ENCODE measurements around the gene RAPGEF1. TPM values are rescaled to one million over a fixed set of nuclear protein-coding genes. Genes with fewer than 3 reads are reported as not detected.

Gene RAPGEF1
- total and polyA plus RNA-seq, 11 donors = 50.6 to 161 (median 115) TPM

DNA sequence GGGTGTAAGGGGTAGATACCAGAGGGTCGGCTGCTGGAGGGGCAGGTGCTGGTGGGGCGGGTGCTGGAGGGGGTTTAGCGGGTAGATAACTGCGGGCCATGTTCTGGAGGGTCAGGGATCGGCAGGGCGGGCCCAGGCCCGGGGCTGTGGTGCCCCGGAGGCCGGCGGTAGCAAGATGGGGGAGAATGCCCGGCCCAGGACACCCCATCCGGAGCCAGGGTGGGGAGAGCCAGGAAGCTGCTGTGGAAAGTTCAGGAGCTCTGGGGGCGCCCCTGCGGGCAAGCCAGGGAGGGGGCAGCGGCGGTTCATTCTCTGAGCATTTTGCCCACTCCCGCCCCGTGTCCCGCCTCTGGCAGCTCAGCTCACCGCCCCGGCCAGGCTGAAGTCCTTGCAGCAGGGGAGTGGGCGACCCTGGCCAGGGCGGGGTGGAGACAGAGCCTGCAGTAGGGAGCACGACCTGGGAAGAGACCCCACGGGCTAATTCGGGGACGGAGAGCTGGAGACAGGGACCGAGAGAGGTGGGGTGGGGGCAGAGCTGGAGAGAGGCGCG, 194.0 kb downstream of the RAPGEF1 start:
- Histone ChIP-seq H3K27me3 (peaks cover 11 to 57% (median 39%) of the 10 kb centered on the region in 9 donors), H3K4me3 (peak overlapping the region in 3 of 12 donors; percentile 20 to 41 (median 24)), H3K36me3 (no peaks in the 10 kb centered on the region), H3K9me3 (peaks cover 0 to 27% (median 16%) of the 10 kb centered on the region in 12 donors), H3K27ac (no peak overlapping the region), H3K4me1 (peaks cover 0 to 20% (median 8%) of the 10 kb centered on the region in 12 donors)
- TF ChIP-seq, protein P1, sequence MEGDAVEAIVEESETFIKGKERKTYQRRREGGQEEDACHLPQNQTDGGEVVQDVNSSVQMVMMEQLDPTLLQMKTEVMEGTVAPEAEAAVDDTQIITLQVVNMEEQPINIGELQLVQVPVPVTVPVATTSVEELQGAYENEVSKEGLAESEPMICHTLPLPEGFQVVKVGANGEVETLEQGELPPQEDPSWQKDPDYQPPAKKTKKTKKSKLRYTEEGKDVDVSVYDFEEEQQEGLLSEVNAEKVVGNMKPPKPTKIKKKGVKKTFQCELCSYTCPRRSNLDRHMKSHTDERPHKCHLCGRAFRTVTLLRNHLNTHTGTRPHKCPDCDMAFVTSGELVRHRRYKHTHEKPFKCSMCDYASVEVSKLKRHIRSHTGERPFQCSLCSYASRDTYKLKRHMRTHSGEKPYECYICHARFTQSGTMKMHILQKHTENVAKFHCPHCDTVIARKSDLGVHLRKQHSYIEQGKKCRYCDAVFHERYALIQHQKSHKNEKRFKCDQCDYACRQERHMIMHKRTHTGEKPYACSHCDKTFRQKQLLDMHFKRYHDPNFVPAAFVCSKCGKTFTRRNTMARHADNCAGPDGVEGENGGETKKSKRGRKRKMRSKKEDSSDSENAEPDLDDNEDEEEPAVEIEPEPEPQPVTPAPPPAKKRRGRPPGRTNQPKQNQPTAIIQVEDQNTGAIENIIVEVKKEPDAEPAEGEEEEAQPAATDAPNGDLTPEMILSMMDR (IDR thresholded peaks at IDR 0.05) = no peak
- no peak for TF ChIP-seq POLR2A (IDR thresholded peaks at IDR 0.05)
- no peak for DNase-seq
- peak in 1 of 4 donors; percentile 16 for ATAC-seq
- 2 to 6% (median 3%) methylated on average over 22 to 30 of the region's 30 CpGs for WGBS, 4 donors
- intact Hi-C loops (cut with DNase I) = no loop called here

DNA sequence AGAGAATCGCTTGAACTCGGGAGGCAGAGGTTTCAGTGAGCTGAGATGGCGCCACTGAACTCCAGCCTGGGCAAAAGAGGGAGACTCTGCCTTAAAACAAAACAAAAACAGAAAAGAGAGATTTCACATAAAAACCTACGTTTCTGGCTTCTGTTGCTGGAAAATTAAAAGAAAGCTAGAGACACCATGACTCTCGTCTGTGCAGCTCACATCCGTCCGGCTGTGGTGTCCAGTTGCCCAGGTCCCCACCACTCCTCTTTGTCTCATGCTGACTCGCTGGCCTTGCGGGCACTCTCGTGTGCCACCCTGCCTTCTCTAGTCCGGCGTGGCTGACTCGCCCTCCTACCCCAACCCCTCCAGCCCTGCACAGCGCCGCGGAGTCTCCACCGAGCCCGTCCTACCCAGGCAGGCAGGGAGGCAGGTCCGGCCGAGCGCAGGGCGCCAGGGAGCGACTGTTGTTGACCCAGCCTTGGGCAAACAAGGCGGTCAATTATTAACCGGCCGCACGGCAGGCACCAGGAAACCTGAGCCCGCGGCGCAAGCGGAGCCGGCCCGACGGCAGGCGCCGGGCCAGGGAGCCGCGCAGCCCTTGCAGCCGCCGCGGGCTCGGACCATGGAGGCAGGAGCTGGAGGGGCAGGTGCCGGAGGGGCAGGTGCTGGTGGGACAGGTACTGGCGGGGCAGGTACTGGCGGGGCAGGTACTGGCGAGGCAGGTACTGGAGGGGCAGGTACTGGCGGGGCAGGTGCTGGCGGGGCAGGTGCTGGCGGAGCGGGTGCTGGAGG, 194.7 kb downstream of the RAPGEF1 start, which contains the start of gene PRRT1B:
TSS of gene PRRT1B (plus strand) at position 521 of the 783 bp plus-strand sequence. CDS start at position 614, 93 bp downstream.
- 20 to 43% (median 27%) methylated on average over 28 to 50 of the region's 50 CpGs for WGBS, 4 donors
- no peak for TF ChIP-seq POLR2A (IDR thresholded peaks at IDR 0.05)
- TF ChIP-seq, protein P1 (IDR thresholded peaks at IDR 0.05) = no peak
- Histone ChIP-seq H3K4me3 (peak within 1 kb of the TSS in 4 of 12 donors; percentile 20 to 41 (median 32)), H3K9me3 (peaks cover 0 to 27% (median 16%) of the 10 kb centered on the region in 12 donors), H3K36me3 (no peaks in the 10 kb centered on the region), H3K27me3 (peaks cover 11 to 52% (median 39%) of the 10 kb centered on the region in 9 donors), H3K27ac (no peak within 1 kb of the TSS), H3K4me1 (peaks cover 0 to 20% (median 8%) of the 10 kb centered on the region in 12 donors)
- intact Hi-C loops (cut with DNase I) = no loop called here
- ATAC-seq (peak in 2 of 4 donors; percentile 12 to 44), DNase-seq (peak in 1 of 5 donors; percentile 65)

DNA sequence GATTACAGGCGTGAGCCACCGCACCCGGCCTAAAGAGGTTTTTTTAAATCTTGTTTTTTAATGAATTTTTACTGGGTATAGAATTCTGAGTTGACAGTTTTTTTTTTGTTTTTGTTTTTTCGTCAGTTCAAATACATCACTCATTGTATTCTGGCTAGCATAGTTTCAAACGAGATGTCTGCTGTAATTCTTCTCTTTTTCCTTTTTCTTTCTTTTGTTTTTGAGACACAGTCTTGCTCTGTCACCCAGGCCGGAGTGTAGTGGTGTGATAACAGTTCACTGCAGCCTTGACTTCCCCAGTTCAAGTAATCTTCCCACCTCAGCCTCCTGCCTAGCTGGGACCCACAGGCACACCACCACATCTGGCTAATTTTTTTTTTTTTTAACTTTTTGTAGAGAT, 196.7 kb downstream of the RAPGEF1 start:
- Histone ChIP-seq H3K36me3 (no peaks in the 10 kb centered on the region), H3K4me3 (no peak overlapping the region), H3K27ac (no peak overlapping the region), H3K27me3 (peaks cover 7 to 45% (median 27%) of the 10 kb centered on the region in 9 donors), H3K4me1 (peaks cover 0 to 20% (median 8%) of the 10 kb centered on the region in 12 donors), H3K9me3 (peaks cover 0 to 27% (median 16%) of the 10 kb centered on the region in 12 donors)
- TF ChIP-seq, protein P1 (IDR thresholded peaks at IDR 0.05) = no peak
- TF ChIP-seq POLR2A (IDR thresholded peaks at IDR 0.05) = no peak
- WGBS, 4 donors = 89 to 94% (median 92%) methylated on average over 6 of the region's 6 CpGs
- DNase-seq (no peak), ATAC-seq (no peak)
- intact Hi-C loops (cut with DNase I) = no loop called here
